GM23248 (cell line): ENCODE measurements around the gene ACTR1A. TPM values are rescaled to one million over a fixed set of nuclear protein-coding genes. Genes with fewer than 3 reads are reported as not detected.

Experiments used
- DNase-seq: peaks from one replicate; pipeline ENCODE4 v3.0.0-alpha.2; 2015
- H2AFZ ChIP-seq: fragments of 200-600 bp; sonication (generic); 2 replicates; pipeline ENCODE4 v1.6.1; 2016; ENCODE audit warnings: antibody characterized with exemption
- H3F3A ChIP-seq: fragments of 200-600 bp; sonication (generic); 2 replicates; pipeline ENCODE4 v1.6.1; 2016; ENCODE audit warnings: mild to moderate bottlenecking, antibody characterized with exemption, mixed run types; ENCODE audit not compliant: insufficient read depth
- H3K27ac ChIP-seq: fragments of 200-600 bp; sonication (generic); 2 replicates; pipeline ENCODE4 v1.5.1; 2016; ENCODE audit warnings: mild to moderate bottlenecking
- H3K27me3 ChIP-seq: fragments of 200-600 bp; sonication (generic); replicated peaks from 2 replicates; pipeline ENCODE4 v1.6.1; 2016; ENCODE audit warnings: mild to moderate bottlenecking; ENCODE audit not compliant: insufficient read depth
- H3K36me3 ChIP-seq: fragments of 200-600 bp; sonication (generic); 2 replicates; pipeline ENCODE4 v1.6.1; 2016; ENCODE audit warnings: low read depth, mild to moderate bottlenecking
- H3K4me1 ChIP-seq: fragments of 200-600 bp; sonication (generic); 2 replicates; pipeline ENCODE4 v1.6.1; 2016; ENCODE audit warnings: mild to moderate bottlenecking; ENCODE audit not compliant: insufficient read depth
- H3K4me2 ChIP-seq: fragments of 200-600 bp; sonication (generic); one replicate; pipeline ENCODE4 v1.6.1; 2016; ENCODE audit warnings: mild to moderate bottlenecking; ENCODE audit not compliant: unreplicated experiment
- H3K4me3 ChIP-seq: fragments of 200-600 bp; sonication (generic); 2 replicates; pipeline ENCODE4 v1.5.1; 2016; ENCODE audit warnings: mild to moderate bottlenecking
- H3K79me2 ChIP-seq: fragments of 200-600 bp; sonication (generic); 2 replicates; pipeline ENCODE4 v1.6.1; 2016; ENCODE audit warnings: mild to moderate bottlenecking; ENCODE audit not compliant: insufficient read depth
- H3K9ac ChIP-seq: fragments of 200-600 bp; sonication (generic); 2 replicates; pipeline ENCODE4 v1.6.1; 2016; ENCODE audit warnings: mild to moderate bottlenecking
- H3K9me2 ChIP-seq: fragments of 200-600 bp; sonication (generic); 2 replicates; pipeline ENCODE4 v1.6.1; 2016; ENCODE audit warnings: mixed run types, mild to moderate bottlenecking, moderate library complexity; ENCODE audit not compliant: insufficient read depth
- H3K9me3 ChIP-seq: fragments of 200-600 bp; sonication (generic); one replicate; pipeline ENCODE4 v1.6.1; 2017; ENCODE audit warnings: low read depth
- H4K20me1 ChIP-seq: fragments of 200-600 bp; sonication (generic); 2 replicates; pipeline ENCODE4 v1.6.0; 2016; ENCODE audit not compliant: insufficient read depth
- EZH2 ChIP-seq: fragments of 200-600 bp; sonication (generic); IDR thresholded peaks from 2 replicates; pipeline ENCODE4 v1.6.1; 2018; ENCODE audit warnings: antibody characterized with exemption, mild to moderate bottlenecking; ENCODE audit not compliant: insufficient read depth, poor library complexity, severe bottlenecking
- EZH2phosphoT487 ChIP-seq: fragments of 200-600 bp; sonication (generic); IDR thresholded peaks from 2 replicates; pipeline ENCODE4 v1.6.1; 2018; ENCODE audit warnings: antibody characterized with exemption, moderate library complexity, mild to moderate bottlenecking, low read depth; ENCODE audit not compliant: insufficient read depth
- WGBS, 2 experiments: methylation state at CpG; one replicate each; pipeline ENCODE4 v1.1.6; 2015 to 2017; ENCODE audit warnings: low lambda C conversion rate in 2 of 2, low coverage in 1 of 2; ENCODE audit errors: missing lambda C conversion rate in 2 of 2; 5-methylcytosine and 5-hydroxymethylcytosine counted together
- in situ Hi-C: fragments of 300-500 bp; cut with MboI; formaldehyde crosslinking; loops from 2 replicates; pipeline ENCODE4 v1.15.0; 2020
- polyA plus RNA-seq: library from polyadenylated mRNA; unstranded; fragments of >200 nt; fragmentation: Nextera tagmentation; extraction: Ambion mirVana; gene quantifications from 2 replicates; pipeline ENCODE4 v1.2.1, GENCODE V29; 2016
- total RNA-seq: library from RNA; depleted of rRNA; stranded (reverse); fragments of >200 nt; shearing (Covaris generic); gene quantifications from 2 replicates; pipeline ENCODE4 v1.2.3, GENCODE V29; 2014

Gene ACTR1A
- total and polyA plus RNA-seq, 2 experiments from 2014 or later, result 127 to 134 TPM

DNA sequence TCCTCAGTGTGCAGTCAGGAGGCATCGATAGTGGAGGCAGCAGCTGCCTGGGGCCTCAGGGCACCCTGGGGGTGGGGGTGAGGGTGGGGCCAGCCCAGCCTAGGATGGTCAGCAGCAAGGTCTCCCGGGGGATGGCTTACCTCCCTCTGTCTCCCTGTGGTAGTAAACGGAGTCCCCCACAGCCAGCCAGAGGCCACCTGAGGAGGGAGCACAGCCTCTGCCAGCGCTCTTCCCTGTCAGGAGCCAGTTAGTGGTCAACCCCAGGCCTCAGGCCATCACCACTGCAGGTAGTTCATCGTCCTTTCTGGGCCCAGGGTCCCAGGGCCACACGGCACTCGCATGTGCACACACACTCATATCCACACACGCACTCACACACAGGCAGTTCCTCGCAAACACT lies 22.1 kb downstream of the ACTR1A start:
- H3K4me2 ChIP-seq, result no peak overlapping the region
- TF ChIP-seq EZH2 (no peak), EZH2phosphoT487 (no peak)
- H3K4me3 ChIP-seq, result no peak overlapping the region
- no peaks in the 10 kb centered on the region for H3K9me2 ChIP-seq
- in situ Hi-C loops, result no loop called here
- peaks cover 22% of the 10 kb centered on the region for H3K36me3 ChIP-seq
- H3K79me2 ChIP-seq, result no peaks in the 10 kb centered on the region
- H3F3A ChIP-seq, result peaks cover 17% of the 10 kb centered on the region; the same call in 1 of the 2 replicates
- 74 to 79% methylated on average over 9 of the region's 9 CpGs for WGBS, 2 experiments
- no peaks in the 10 kb centered on the region for H3K4me1 ChIP-seq
- H4K20me1 ChIP-seq, result no peaks in the 10 kb centered on the region
- no peaks in the 10 kb centered on the region for H3K27me3 ChIP-seq
- no peaks in the 10 kb centered on the region for H3K9me3 ChIP-seq
- H3K27ac ChIP-seq, result no peak overlapping the region
- H2AFZ ChIP-seq, result no peak overlapping the region
- no peak overlapping the region for H3K9ac ChIP-seq
- no peak for DNase-seq

DNA sequence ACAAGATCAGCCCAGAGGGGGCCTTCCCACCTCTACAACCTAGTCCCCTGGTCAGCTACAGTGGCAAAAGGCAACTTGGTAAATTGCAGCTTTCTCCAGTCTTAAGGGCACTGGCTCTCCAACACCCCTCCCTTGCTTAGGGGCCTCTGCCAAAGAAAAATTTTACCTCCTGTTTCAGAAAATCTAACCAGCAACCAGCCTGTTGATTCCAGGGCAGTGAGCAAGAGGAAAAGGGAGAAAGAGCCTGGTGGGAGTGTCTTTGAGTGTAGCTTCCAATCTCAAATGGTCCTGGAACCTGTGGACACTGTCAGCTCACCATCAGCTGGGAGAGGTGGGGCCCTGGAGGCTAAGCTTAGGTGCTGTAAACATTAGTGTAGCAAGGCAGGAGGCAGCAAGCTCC lies 22.9 kb downstream of the ACTR1A start:
- Histone ChIP-seq H3K4me1 (no peaks in the 10 kb centered on the region), H3K79me2 (no peaks in the 10 kb centered on the region), H3K27me3 (no peaks in the 10 kb centered on the region), H3K9ac (no peak overlapping the region), H3K27ac (no peak overlapping the region), H3K9me2 (no peaks in the 10 kb centered on the region), H3K4me3 (no peak overlapping the region), H2AFZ (no peak overlapping the region), H3K36me3 (peaks cover 22% of the 10 kb centered on the region), H3F3A (peaks cover 17% of the 10 kb centered on the region; the same call in 1 of the 2 replicates), H3K4me2 (no peak overlapping the region), H3K9me3 (no peaks in the 10 kb centered on the region), H4K20me1 (no peaks in the 10 kb centered on the region)
- in situ Hi-C loops, result no loop called here
- no peak for DNase-seq
- TF ChIP-seq EZH2 (no peak), EZH2phosphoT487 (no peak)

GRCh38 chr10:102476466-102477141 lies 25.9 kb downstream of the ACTR1A start:
- Histone ChIP-seq H3K27me3 (no peaks in the 10 kb centered on the region), H3F3A (0 out of 2 replicates have a peak, but pooled peaks cover 5% of the 10 kb centered on the region), H3K9me3 (no peaks in the 10 kb centered on the region), H4K20me1 (no peaks in the 10 kb centered on the region), H3K4me3 (no peak overlapping the region), H3K27ac (no peak overlapping the region), H3K79me2 (no peaks in the 10 kb centered on the region), H3K9ac (no peak overlapping the region), H2AFZ (no peak overlapping the region), H3K4me2 (no peak overlapping the region), H3K4me1 (no peaks in the 10 kb centered on the region), H3K36me3 (peaks cover 3% of the 10 kb centered on the region; the same call in 1 of the 2 replicates), H3K9me2 (no peaks in the 10 kb centered on the region)
- 58 to 70% methylated on average over 9 of the region's 9 CpGs for WGBS, 2 experiments
- DNase-seq, result no peak
- in situ Hi-C loops, result no loop called here
- TF ChIP-seq EZH2, result no peak
- TF ChIP-seq EZH2phosphoT487, result no peak

GRCh38 chr10:102475451-102476040 lies 27.0 kb downstream of the ACTR1A start:
- no peaks in the 10 kb centered on the region for H3K79me2 ChIP-seq
- in situ Hi-C loops, result no loop called here
- H2AFZ ChIP-seq, result no peak overlapping the region
- H3K9me2 ChIP-seq, result no peaks in the 10 kb centered on the region
- no peak overlapping the region for H3K4me2 ChIP-seq
- H3K9me3 ChIP-seq, result no peaks in the 10 kb centered on the region
- H3K4me3 ChIP-seq, result no peak overlapping the region
- no peaks in the 10 kb centered on the region for H4K20me1 ChIP-seq
- H3K36me3 ChIP-seq, result no peaks in the 10 kb centered on the region; the same call in 1 of the 2 replicates
- WGBS, 2 experiments, result 75 to 83% methylated on average over 6 to 9 of the region's 9 CpGs
- no peak overlapping the region for H3K27ac ChIP-seq
- DNase-seq, result no peak
- H3K4me1 ChIP-seq, result no peaks in the 10 kb centered on the region
- 0 out of 2 replicates have a peak, but pooled peaks cover 5% of the 10 kb centered on the region for H3F3A ChIP-seq
- TF ChIP-seq EZH2 (no peak), EZH2phosphoT487 (no peak)
- no peaks in the 10 kb centered on the region for H3K27me3 ChIP-seq
- H3K9ac ChIP-seq, result no peak overlapping the region
